B cell (primary cell): ENCODE results near the gene LRCH3. TPM values are rescaled to one million over a fixed set of nuclear protein-coding genes. Genes with fewer than 3 reads are reported as not detected.

Source experiments
- ATAC-seq: fragments of 200-7000 bp; cut with Tn5 transposase; one replicate; pipeline ENCODE4 v1.10.0; 2021; ENCODE audit warnings: low read depth, mild to moderate bottlenecking, moderate number of reproducible peaks, moderate library complexity
- CTCF ChIA-PET: fragments of 350-600 bp; sonication (Branson Sonifier 250); formaldehyde crosslinking; loops from one replicate; lab custom pipeline; 2021; ENCODE audit warnings: antibody characterized with exemption, inconsistent platforms; lab: Charles Lee
- POLR2A ChIA-PET: fragments of 350-600 bp; sonication (Branson Sonifier 250); formaldehyde crosslinking; loops from one replicate; lab custom pipeline; 2021; ENCODE audit warnings: antibody characterized with exemption; lab: Charles Lee
- DNase-seq: peaks from one replicate; pipeline ENCODE4 v3.0.0; 2013
- H2AFZ ChIP-seq: 2 replicates; pipeline ENCODE4 v1.6.1; 2012; ENCODE audit warnings: mild to moderate bottlenecking, low read depth, low read length; ENCODE audit not compliant: insufficient read depth, poor library complexity, severe bottlenecking
- H3K27ac ChIP-seq, 2 donors: 1 replicate in 1 of 2; 2 replicates in 1 of 2; pipeline ENCODE4 v1.5.1; 2012 to 2013; ENCODE audit warnings: low read length in 2 of 2, mild to moderate bottlenecking in 2 of 2, moderate library complexity in 1 of 2
- H3K27me3 ChIP-seq, 4 experiments: fragments of 200-600 bp in 1 of 4; sonication (generic) in 1 of 4; replicated peaks in 1 of 4; 1 replicate in 2 of 4; 2 replicates in 2 of 4; pipeline versions ENCODE4 v1.6.1 to v1.7.0; 2013 to 2016; ENCODE audit warnings: low read length in 3 of 4, mild to moderate bottlenecking in 2 of 4, mixed read lengths in 1 of 4, moderate library complexity in 1 of 4; ENCODE audit not compliant: insufficient read depth in 4 of 4, control insufficient read depth in 3 of 4; ENCODE audit errors: control extremely low read depth in 1 of 4
- H3K36me3 ChIP-seq, 2 experiments: replicated peaks in 1 of 2; 1 replicate in 1 of 2; 2 replicates in 1 of 2; pipeline versions ENCODE4 v1.6.1 to v1.7.1; 2013; ENCODE audit warnings: low read length in 1 of 2; ENCODE audit not compliant: insufficient read depth in 2 of 2, control insufficient read depth in 1 of 2; ENCODE audit errors: control extremely low read depth in 1 of 2, extremely low read depth in 1 of 2
- H3K4me1 ChIP-seq, 2 donors: fragments of 200-600 bp in 1 of 2; sonication (generic) in 1 of 2; 1 replicate in 1 of 2; 2 replicates in 1 of 2; pipeline versions ENCODE4 v1.5.1 to v1.6.1; 2013 to 2017; ENCODE audit warnings: low read length in 2 of 2; ENCODE audit not compliant: control insufficient read depth in 2 of 2, insufficient read depth in 2 of 2
- H3K4me2 ChIP-seq: replicated peaks from 2 replicates; pipeline ENCODE3; 2012; ENCODE audit warnings: mild to moderate bottlenecking, low read depth, low read length; ENCODE audit not compliant: poor library complexity, severe bottlenecking
- H3K4me3 ChIP-seq, 5 experiments: fragments of 200-600 bp in 1 of 5; sonication (generic) in 1 of 5; 1 replicate in 3 of 5; 2 replicates in 2 of 5; pipeline versions ENCODE4 v1.5.1 to v1.7.0; 2011 to 2016; ENCODE audit warnings: low read length in 4 of 5, mild to moderate bottlenecking in 4 of 5, low read depth in 2 of 5, control low read depth in 1 of 5, moderate library complexity in 1 of 5; ENCODE audit not compliant: insufficient read depth in 1 of 5; ENCODE audit errors: control extremely low read depth in 1 of 5, extremely low read depth in 1 of 5
- H3K79me2 ChIP-seq: fragments of 200-600 bp; sonication (generic); one replicate; pipeline ENCODE4 v1.6.0; 2016; ENCODE audit warnings: low read length; ENCODE audit not compliant: control insufficient read depth, insufficient read depth
- H3K9ac ChIP-seq: fragments of 200-600 bp; sonication (generic); 2 replicates; pipeline ENCODE4 v1.6.1; 2017; ENCODE audit warnings: mild to moderate bottlenecking, low read length, moderate library complexity
- H3K9me3 ChIP-seq, 3 donors: one replicate each; pipeline versions ENCODE4 v1.6.1 to v1.7.1; 2013; ENCODE audit warnings: low read length in 2 of 3; ENCODE audit not compliant: control insufficient read depth in 2 of 3, insufficient read depth in 1 of 3; ENCODE audit errors: control extremely low read depth in 1 of 3
- H4K20me1 ChIP-seq: 2 replicates; pipeline ENCODE4 v1.6.0; 2012; ENCODE audit warnings: mild to moderate bottlenecking, low read length; ENCODE audit not compliant: insufficient read depth, control insufficient read depth, poor library complexity, severe bottlenecking
- H3K27ac Mint-ChIP-seq: one replicate; pipeline ENCODE4 v1.8.0; 2021; ENCODE audit warnings: mixed read lengths
- H3K27me3 Mint-ChIP-seq: one replicate; pipeline ENCODE4 v1.8.0; 2021; ENCODE audit warnings: mixed read lengths
- H3K4me1 Mint-ChIP-seq: one replicate; pipeline ENCODE4 v1.8.0; 2021; ENCODE audit warnings: mixed read lengths
- H3K4me3 Mint-ChIP-seq: one replicate; pipeline ENCODE4 v1.8.0; 2021; ENCODE audit warnings: mixed read lengths
- H3K9me3 Mint-ChIP-seq: one replicate; pipeline ENCODE4 v1.8.0; 2022; ENCODE audit warnings: mixed read lengths; ENCODE audit not compliant: insufficient read depth
- EZH2 ChIP-seq: IDR thresholded peaks from 2 replicates; pipeline ENCODE4 v1.6.1; 2012; ENCODE audit warnings: borderline replicate concordance, low read depth, mild to moderate bottlenecking, moderate library complexity, low read length; ENCODE audit not compliant: insufficient read depth, poor library complexity, severe bottlenecking
- WGBS: methylation state at CpG from one replicate; pipeline ENCODE4 v1.1.5; 2013; ENCODE audit warnings: missing lambda C conversion rate; ENCODE audit not compliant: insufficient coverage; 5-methylcytosine and 5-hydroxymethylcytosine counted together
- intact Hi-C: fragments of 100-400 bp; cut with micrococcal nuclease; formaldehyde crosslinking; loops from one replicate; pipeline ENCODE4 v1.10.0; 2022
- polyA plus RNA-seq: library from polyadenylated mRNA; depleted of rRNA; stranded (reverse); fragments of >200 nt; gene quantifications from 2 replicates; pipeline ENCODE4 v1.2.3, GENCODE V29; 2012
- total RNA-seq, 2 donors: library from RNA; stranded (reverse); fragments of 120-200 nt in 1 of 2; gene quantifications; 1 replicate in 1 of 2; 2 replicates in 1 of 2; pipeline versions ENCODE4 v1.2.3 to v1.2.4, GENCODE V29; 2013 to 2022
- TF ChIP-seq, protein P1 (sequence below): fragments of 200-600 bp; IDR thresholded peaks from one replicate; pipeline ENCODE4 v1.8.0; 2022; ENCODE audit warnings: antibody characterized with exemption, mild to moderate bottlenecking

The LRCH3 gene
- total and polyA plus RNA-seq, 2 donors (not counting 1 experiment from before 2014, with no cell fraction given): 30.1 to 136 TPM

- H3K27ac ChIP-seq: peak overlapping the region in 1 of 2 donors; percentile 51
- no peaks in the 10 kb centered on the region for H3K27me3 ChIP-seq
- WGBS: no CpG with 5 or more reads among the region's 1 CpG
- no peak overlapping the region for H3K4me3 ChIP-seq
- Mint-ChIP-seq H3K4me1 (peaks cover 66% of the 10 kb centered on the region), H3K27me3 (no peaks in the 10 kb centered on the region), H3K27ac (peak overlapping the region; percentile 59), H3K4me3 (no peak overlapping the region), H3K9me3 (no peaks in the 10 kb centered on the region)
- peaks cover 42 to 44% of the 10 kb centered on the region in 2 donors for H3K4me1 ChIP-seq
- H3K79me2 ChIP-seq: peaks cover 98% of the 10 kb centered on the region
- ATAC-seq (no peak), DNase-seq (no peak)
- POLR2A ChIA-PET: no interaction called here
- H4K20me1 ChIP-seq: peaks cover 7% of the 10 kb centered on the region
- H3K9ac ChIP-seq: no peak overlapping the region
- H3K4me2 ChIP-seq: no peak overlapping the region
- no peak overlapping the region for H2AFZ ChIP-seq
- H3K36me3 ChIP-seq: no peaks in the 10 kb centered on the region
- no peaks in the 10 kb centered on the region for H3K9me3 ChIP-seq
- CTCF ChIA-PET: interaction anchor here (0.7 to 2.6 kb wide), 2 partner anchors 19 to 196 kb away, joined by 6 to 8 read pairs; no protein-coding TSS in a partner anchor
- intact Hi-C loops: no loop called here
- TF ChIP-seq, protein P1, sequence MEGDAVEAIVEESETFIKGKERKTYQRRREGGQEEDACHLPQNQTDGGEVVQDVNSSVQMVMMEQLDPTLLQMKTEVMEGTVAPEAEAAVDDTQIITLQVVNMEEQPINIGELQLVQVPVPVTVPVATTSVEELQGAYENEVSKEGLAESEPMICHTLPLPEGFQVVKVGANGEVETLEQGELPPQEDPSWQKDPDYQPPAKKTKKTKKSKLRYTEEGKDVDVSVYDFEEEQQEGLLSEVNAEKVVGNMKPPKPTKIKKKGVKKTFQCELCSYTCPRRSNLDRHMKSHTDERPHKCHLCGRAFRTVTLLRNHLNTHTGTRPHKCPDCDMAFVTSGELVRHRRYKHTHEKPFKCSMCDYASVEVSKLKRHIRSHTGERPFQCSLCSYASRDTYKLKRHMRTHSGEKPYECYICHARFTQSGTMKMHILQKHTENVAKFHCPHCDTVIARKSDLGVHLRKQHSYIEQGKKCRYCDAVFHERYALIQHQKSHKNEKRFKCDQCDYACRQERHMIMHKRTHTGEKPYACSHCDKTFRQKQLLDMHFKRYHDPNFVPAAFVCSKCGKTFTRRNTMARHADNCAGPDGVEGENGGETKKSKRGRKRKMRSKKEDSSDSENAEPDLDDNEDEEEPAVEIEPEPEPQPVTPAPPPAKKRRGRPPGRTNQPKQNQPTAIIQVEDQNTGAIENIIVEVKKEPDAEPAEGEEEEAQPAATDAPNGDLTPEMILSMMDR: no peak
- no peak for TF ChIP-seq EZH2
These were observed 4.1 kb downstream of the LRCH3 start for GRCh38 chr3:197795200-197795599.

DNA sequence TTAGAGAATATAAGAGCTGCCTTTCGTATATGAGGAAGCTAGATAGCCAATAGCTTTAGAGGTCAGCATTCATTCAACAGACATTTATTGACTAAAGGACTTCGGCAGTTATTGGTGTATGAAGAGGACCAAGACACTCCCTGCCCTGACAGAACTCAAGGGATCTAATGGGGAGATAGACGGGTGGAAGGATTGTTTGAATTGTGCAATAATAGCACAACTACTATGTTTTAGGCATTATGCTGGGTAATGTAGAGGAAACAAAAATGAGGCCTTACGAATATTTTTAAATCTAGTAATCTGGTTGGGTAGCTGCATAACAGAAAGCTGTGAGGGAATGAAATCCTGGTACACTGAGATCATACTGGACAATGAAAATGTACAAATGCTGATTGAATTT is 5.0 kb downstream of the LRCH3 start:
- Mint-ChIP-seq H3K9me3 (no peaks in the 10 kb centered on the region), H3K4me1 (peaks cover 70% of the 10 kb centered on the region), H3K27ac (peak overlapping the region; percentile 18), H3K4me3 (no peak overlapping the region), H3K27me3 (no peaks in the 10 kb centered on the region)
- peaks cover 40 to 41% of the 10 kb centered on the region in 2 donors for H3K4me1 ChIP-seq
- H3K9ac ChIP-seq: no peak overlapping the region
- no CpG with 5 or more reads among the region's 4 CpGs for WGBS
- no peak overlapping the region for H3K4me2 ChIP-seq
- no peak for TF ChIP-seq EZH2
- TF ChIP-seq, protein P1: no peak
- peak overlapping the region in 1 of 2 donors; percentile 29 for H3K27ac ChIP-seq
- H3K9me3 ChIP-seq: no peaks in the 10 kb centered on the region
- intact Hi-C loops: no loop called here
- no peak overlapping the region for H3K4me3 ChIP-seq
- H2AFZ ChIP-seq: no peak overlapping the region
- ChIA-PET CTCF (interaction anchor here (1.0 to 1.1 kb wide), 2 partner anchors 12 to 197 kb away, joined by 3 read pairs; no protein-coding TSS in a partner anchor), POLR2A (no interaction called here)
- DNase-seq: no peak
- H4K20me1 ChIP-seq: peaks cover 7% of the 10 kb centered on the region
- no peaks in the 10 kb centered on the region for H3K27me3 ChIP-seq
- ATAC-seq: no peak
- no peaks in the 10 kb centered on the region for H3K36me3 ChIP-seq
- H3K79me2 ChIP-seq: peaks cover 97% of the 10 kb centered on the region
